WTC11 (cell line): Measurements from ENCODE around the gene ANO10.
"Not testable (repeated sequence)": the region's sequence is repeated elsewhere in the genome, so short reads cannot be mapped to it uniquely, and the experiment has no call there.

ENCODE experiments used
- ELF4 ChIP-seq: sonication (generic); formaldehyde crosslinking; IDR thresholded peaks from 2 replicates; pipeline ENCODE4 v1.8.1; 2022; ENCODE audit warnings: low read depth, mild to moderate bottlenecking, moderate library complexity, missing genetic modification reagents
- ETV6 ChIP-seq: sonication (generic); formaldehyde crosslinking; IDR thresholded peaks from 2 replicates; pipeline ENCODE4 v1.8.1; 2022; ENCODE audit warnings: mild to moderate bottlenecking, missing genetic modification reagents
- JUN ChIP-seq: sonication (generic); formaldehyde crosslinking; IDR thresholded peaks from 2 replicates; pipeline ENCODE4 v1.8.0; 2023; ENCODE audit warnings: mild to moderate bottlenecking, missing genetic modification reagents
- NFE2L1 ChIP-seq: sonication (generic); formaldehyde crosslinking; IDR thresholded peaks from 2 replicates; pipeline ENCODE4 v1.8.1; 2023; ENCODE audit warnings: missing genetic modification reagents
- RORB ChIP-seq: fragments of 250-450 bp; sonication (Bioruptor Pico); IDR thresholded peaks from 2 replicates; pipeline ENCODE4 v1.9.0; 2021; ENCODE audit warnings: mild to moderate bottlenecking
- SMAD4 ChIP-seq: sonication (generic); formaldehyde crosslinking; IDR thresholded peaks from 2 replicates; pipeline ENCODE4 v1.8.0; 2022; ENCODE audit warnings: mild to moderate bottlenecking, missing genetic modification reagents
- SP1 ChIP-seq: sonication (generic); formaldehyde crosslinking; conservative IDR thresholded peaks from 2 replicates; pipeline ENCODE4 v1.8.1; 2022; ENCODE audit warnings: missing genetic modification reagents
- TF ChIP-seq, protein P1 (sequence below): fragments of 200-600 bp; IDR thresholded peaks from 2 replicates; pipeline ENCODE4 v1.8.0; 2022; ENCODE audit warnings: antibody characterized with exemption
- TF ChIP-seq, protein P2 (sequence below): sonication (generic); formaldehyde crosslinking; IDR thresholded peaks from 2 replicates; pipeline ENCODE4 v1.8.1; 2023; ENCODE audit warnings: mild to moderate bottlenecking, missing genetic modification reagents, moderate library complexity
- TF ChIP-seq, protein P3 (sequence below): sonication (generic); formaldehyde crosslinking; conservative IDR thresholded peaks from 2 replicates; pipeline ENCODE4 v1.8.1; 2022; ENCODE audit warnings: mild to moderate bottlenecking, missing genetic modification reagents
- TF ChIP-seq, protein P4 (sequence below): sonication (generic); formaldehyde crosslinking; IDR thresholded peaks from 2 replicates; pipeline ENCODE4 v1.8.0; 2022; ENCODE audit warnings: mild to moderate bottlenecking, missing genetic modification reagents

DNA sequence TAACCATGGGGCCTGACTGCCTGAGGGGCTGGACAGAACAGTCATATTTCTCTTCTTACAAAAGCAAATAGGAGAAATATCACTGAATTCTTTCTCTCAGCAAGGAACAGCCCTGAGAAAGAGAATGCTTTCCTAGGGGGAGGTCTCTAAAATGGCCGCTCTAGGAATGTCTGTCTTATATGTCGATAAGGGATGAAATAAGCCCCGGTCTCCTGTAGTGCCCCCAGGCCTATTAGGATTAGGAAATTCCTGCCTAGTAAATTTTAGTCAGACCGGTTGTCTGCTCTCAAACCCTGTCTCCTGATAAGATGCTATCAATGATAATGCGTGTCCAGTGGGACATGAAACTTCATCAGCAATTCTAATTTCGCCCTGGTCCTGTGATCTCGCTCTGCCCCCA lies 103.3 kb downstream of the ANO10 start:
- TF ChIP-seq, protein P1, sequence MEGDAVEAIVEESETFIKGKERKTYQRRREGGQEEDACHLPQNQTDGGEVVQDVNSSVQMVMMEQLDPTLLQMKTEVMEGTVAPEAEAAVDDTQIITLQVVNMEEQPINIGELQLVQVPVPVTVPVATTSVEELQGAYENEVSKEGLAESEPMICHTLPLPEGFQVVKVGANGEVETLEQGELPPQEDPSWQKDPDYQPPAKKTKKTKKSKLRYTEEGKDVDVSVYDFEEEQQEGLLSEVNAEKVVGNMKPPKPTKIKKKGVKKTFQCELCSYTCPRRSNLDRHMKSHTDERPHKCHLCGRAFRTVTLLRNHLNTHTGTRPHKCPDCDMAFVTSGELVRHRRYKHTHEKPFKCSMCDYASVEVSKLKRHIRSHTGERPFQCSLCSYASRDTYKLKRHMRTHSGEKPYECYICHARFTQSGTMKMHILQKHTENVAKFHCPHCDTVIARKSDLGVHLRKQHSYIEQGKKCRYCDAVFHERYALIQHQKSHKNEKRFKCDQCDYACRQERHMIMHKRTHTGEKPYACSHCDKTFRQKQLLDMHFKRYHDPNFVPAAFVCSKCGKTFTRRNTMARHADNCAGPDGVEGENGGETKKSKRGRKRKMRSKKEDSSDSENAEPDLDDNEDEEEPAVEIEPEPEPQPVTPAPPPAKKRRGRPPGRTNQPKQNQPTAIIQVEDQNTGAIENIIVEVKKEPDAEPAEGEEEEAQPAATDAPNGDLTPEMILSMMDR: not testable (repeated sequence)
- TF ChIP-seq, protein P2, sequence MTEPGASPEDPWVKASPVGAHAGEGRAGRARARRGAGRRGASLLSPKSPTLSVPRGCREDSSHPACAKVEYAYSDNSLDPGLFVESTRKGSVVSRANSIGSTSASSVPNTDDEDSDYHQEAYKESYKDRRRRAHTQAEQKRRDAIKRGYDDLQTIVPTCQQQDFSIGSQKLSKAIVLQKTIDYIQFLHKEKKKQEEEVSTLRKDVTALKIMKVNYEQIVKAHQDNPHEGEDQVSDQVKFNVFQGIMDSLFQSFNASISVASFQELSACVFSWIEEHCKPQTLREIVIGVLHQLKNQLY (CRISPR knock-in tag): not testable (repeated sequence)
- TF ChIP-seq NFE2L1 (CRISPR knock-in tag); RORB (CRISPR knock-in tag); ETV6 (CRISPR knock-in tag); JUN; SMAD4 (CRISPR knock-in tag); ELF4 (CRISPR knock-in tag); SP1: not testable (repeated sequence)
- TF ChIP-seq, protein P3, sequence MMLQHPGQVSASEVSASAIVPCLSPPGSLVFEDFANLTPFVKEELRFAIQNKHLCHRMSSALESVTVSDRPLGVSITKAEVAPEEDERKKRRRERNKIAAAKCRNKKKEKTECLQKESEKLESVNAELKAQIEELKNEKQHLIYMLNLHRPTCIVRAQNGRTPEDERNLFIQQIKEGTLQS (CRISPR knock-in tag): not testable (repeated sequence)
- TF ChIP-seq, protein P4, sequence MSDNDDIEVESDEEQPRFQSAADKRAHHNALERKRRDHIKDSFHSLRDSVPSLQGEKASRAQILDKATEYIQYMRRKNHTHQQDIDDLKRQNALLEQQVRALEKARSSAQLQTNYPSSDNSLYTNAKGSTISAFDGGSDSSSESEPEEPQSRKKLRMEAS (CRISPR knock-in tag): not testable (repeated sequence)
